Stomach (tissue), 4 donors: Measurements from ENCODE around the gene TCFL5.
A peak's percentile ranks its signal among the peaks of the same experiment; 100 is the strongest.

Experiments
- POLR2A ChIP-seq, 4 donors: fragments of 450-650 bp; IDR thresholded peaks; one replicate each; pipeline ENCODE4 v1.6.1; 2016; ENCODE audit warnings: antibody characterized with exemption in 4 of 4, control low read depth in 2 of 4, mild to moderate bottlenecking in 1 of 4, moderate library complexity in 1 of 4
- POLR2AphosphoS5 ChIP-seq, 3 donors: sonication (generic); formaldehyde crosslinking; IDR thresholded peaks; one replicate each; pipeline ENCODE4 v1.6.1; 2016; ENCODE audit warnings: antibody characterized with exemption in 3 of 3
- TF ChIP-seq, protein P1 (sequence below), 7 experiments: fragments of 450-650 bp in 4 of 7; fragments of 200-600 bp in 3 of 7; sonication (generic) in 3 of 7; IDR thresholded peaks; one replicate each; pipeline ENCODE4 v1.5.1; 2016 to 2019; ENCODE audit warnings: antibody characterized with exemption in 7 of 7, control low read depth in 2 of 7, mild to moderate bottlenecking in 1 of 7

- TF ChIP-seq, protein P1, sequence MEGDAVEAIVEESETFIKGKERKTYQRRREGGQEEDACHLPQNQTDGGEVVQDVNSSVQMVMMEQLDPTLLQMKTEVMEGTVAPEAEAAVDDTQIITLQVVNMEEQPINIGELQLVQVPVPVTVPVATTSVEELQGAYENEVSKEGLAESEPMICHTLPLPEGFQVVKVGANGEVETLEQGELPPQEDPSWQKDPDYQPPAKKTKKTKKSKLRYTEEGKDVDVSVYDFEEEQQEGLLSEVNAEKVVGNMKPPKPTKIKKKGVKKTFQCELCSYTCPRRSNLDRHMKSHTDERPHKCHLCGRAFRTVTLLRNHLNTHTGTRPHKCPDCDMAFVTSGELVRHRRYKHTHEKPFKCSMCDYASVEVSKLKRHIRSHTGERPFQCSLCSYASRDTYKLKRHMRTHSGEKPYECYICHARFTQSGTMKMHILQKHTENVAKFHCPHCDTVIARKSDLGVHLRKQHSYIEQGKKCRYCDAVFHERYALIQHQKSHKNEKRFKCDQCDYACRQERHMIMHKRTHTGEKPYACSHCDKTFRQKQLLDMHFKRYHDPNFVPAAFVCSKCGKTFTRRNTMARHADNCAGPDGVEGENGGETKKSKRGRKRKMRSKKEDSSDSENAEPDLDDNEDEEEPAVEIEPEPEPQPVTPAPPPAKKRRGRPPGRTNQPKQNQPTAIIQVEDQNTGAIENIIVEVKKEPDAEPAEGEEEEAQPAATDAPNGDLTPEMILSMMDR (IDR thresholded peaks at IDR 0.05) = peak in 2 of 7 experiments; percentile 11 to 39
- TF ChIP-seq POLR2AphosphoS5 (IDR thresholded peaks at IDR 0.05) (no peak), POLR2A (IDR thresholded peaks at IDR 0.05) (no peak)
Measured at GRCh38 chr20:62822788-62823651, 38.6 kb downstream of the TCFL5 start.
